ENCODE data around the gene P2RY4. TPM values are rescaled to one million over a fixed set of nuclear protein-coding genes. Genes with fewer than 3 reads are reported as not detected.

Gene P2RY4
- total and polyA plus RNA-seq, 2 of the 8 experiments (the other 6 are each of a cell fraction or from before 2014, with no cell fraction given), result 0.38 TPM; not detected in 1

DNA sequence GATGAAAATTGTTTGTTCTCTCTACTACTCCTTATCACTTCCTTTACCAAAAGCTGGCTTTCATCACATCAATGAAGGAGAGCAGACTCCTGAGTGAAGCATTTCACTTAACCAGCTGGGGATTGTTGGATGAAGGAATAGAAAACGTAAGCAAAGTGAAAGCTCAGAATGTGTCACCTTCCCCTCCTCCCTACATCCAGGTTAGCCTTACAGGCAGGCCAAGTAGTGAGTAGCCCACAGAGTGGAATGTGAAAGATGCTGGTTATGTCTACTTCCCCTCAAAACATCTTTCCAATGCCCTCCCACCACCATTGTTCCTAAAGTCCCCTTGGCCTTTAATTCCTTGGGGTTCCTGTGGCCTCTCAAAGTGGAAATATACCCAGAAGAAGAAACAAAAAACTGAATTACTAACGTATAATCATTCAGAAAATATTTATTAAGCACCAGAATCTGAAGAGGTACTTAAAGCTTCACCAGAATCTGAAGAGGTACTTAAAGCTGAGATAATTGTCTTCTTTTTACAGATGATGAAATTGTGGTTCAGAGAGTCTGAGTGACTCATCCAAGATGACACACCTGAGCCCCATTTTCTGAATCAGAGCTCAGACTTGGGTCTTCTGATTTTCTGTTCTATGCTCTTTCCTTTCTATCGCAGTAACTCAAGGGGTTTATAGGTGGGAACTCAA, 6.5 kb downstream of the P2RY4 start:
- Histone ChIP-seq H2BK20ac (ENCODE audit: low read length) (no peak overlapping the region), H2BK120ac (replicated peaks; ENCODE audit: low read depth, low read length) (no peak overlapping the region), H2BK12ac (ENCODE audit: low read depth, low read length) (no peak overlapping the region), H2BK5ac (ENCODE audit: low read depth, low read length) (no peak overlapping the region), H3K4me1 (replicated peaks in 1 of 4; ENCODE audit: control insufficient read depth in 3 of 4, insufficient read depth in 4 of 4, low read length in 3 of 4) (no peaks in the 10 kb centered on the region), H2BK15ac (ENCODE audit: low read length) (no peak overlapping the region), H3K23me2 (ENCODE audit: low read depth, low read length) (no peaks in the 10 kb centered on the region), H3K36me3 (ENCODE audit: control insufficient read depth in 2 of 4, insufficient read depth in 4 of 4, low read length in 3 of 4) (no peaks in the 10 kb centered on the region), H2AFZ (ENCODE audit: low read length) (no peak overlapping the region), H3K14ac (ENCODE audit: insufficient read length) (no peak overlapping the region), H3K9ac (replicated peaks in 1 of 4; ENCODE audit: extremely low read depth in 1 of 4, low read depth in 3 of 4, low read length in 3 of 4) (no peak overlapping the region), H3K27ac (ENCODE audit: low read depth, low read length) (no peak overlapping the region), H4K91ac (replicated peaks; ENCODE audit: insufficient read length, low read length) (no peak overlapping the region), H3K23ac (ENCODE audit: insufficient read length) (no peak overlapping the region), H4K5ac (ENCODE audit: insufficient read length, low read depth, low read length) (no peak overlapping the region), H3K79me1 (ENCODE audit: low read depth, low read length) (no peaks in the 10 kb centered on the region), H3K18ac (ENCODE audit: extremely low read depth, low read length) (no peak overlapping the region), H3K27me3 (replicated peaks in 1 of 4; ENCODE audit: control insufficient read depth in 3 of 4, extremely low read depth in 1 of 4, insufficient read depth in 3 of 4, low read length in 3 of 4) (no peaks in the 10 kb centered on the region), H2AK5ac (ENCODE audit: low read depth, low read length) (no peak overlapping the region), H3K4me2 (ENCODE audit: insufficient read depth in 1 of 2, low read depth in 2 of 2, low read length in 2 of 2) (no peak overlapping the region), H3K79me2 (ENCODE audit: control insufficient read depth in 1 of 2, insufficient read depth in 2 of 2, low read length in 2 of 2) (no peaks in the 10 kb centered on the region), H4K8ac (ENCODE audit: extremely low read depth, insufficient read depth, low read length) (no peak overlapping the region), H3K56ac (replicated peaks; ENCODE audit: insufficient read length, low read depth, low read length) (no peak overlapping the region), H4K20me1 (replicated peaks in 1 of 2; ENCODE audit: control insufficient read depth in 1 of 2, insufficient read depth in 2 of 2, low read length in 2 of 2) (no peaks in the 10 kb centered on the region), H3K9me3 (ENCODE audit: insufficient read depth in 2 of 2, low read depth in 1 of 2, low read length in 1 of 2) (no peaks in the 10 kb centered on the region), H3K4me3 (ENCODE audit: extremely low read depth in 1 of 4, insufficient read depth in 2 of 4, low read depth in 3 of 4, low read length in 4 of 4) (no peak overlapping the region), H3K4ac (replicated peaks; ENCODE audit: insufficient read length, low read depth, low read length) (no peak overlapping the region)
- DNase-seq (ENCODE audit: low read depth in 1 of 2, low spot score in 2 of 2) (no peak), FAIRE-seq (no peak)
- POLR2A ChIA-PET (ENCODE audit: partially characterized antibody), result no interaction called here
- WGBS, 2 experiments (ENCODE audit: extremely low coverage in 1 of 2, insufficient coverage in 1 of 2, insufficient read length in 1 of 2, insufficient replicate concordance in 2 of 2, low coverage in 1 of 2, low lambda C conversion rate in 2 of 2, missing lambda C conversion rate in 1 of 2), result 85% methylated on average over 3 of the region's 3 CpGs; no CpG with 5 or more reads in 1 of the 2 experiments
- CTCF ChIA-PET (ENCODE audit: partially characterized antibody), result interaction anchor here (0.7 to 2.4 kb wide), 2 partner anchors 9 to 49 kb away, joined by 5 to 9 read pairs; no protein-coding TSS in a partner anchor
- no peak for TF ChIP-seq CBX8 (IDR thresholded peaks at IDR 0.05; ENCODE audit: borderline replicate concordance, low read depth, low read length)
- no peak for TF ChIP-seq NRF1 (IDR thresholded peaks at IDR 0.05; ENCODE audit: low read depth, low read length)
- no peak for TF ChIP-seq EGR1 (IDR thresholded peaks at IDR 0.05; ENCODE audit: borderline replicate concordance, low read depth, low read length)
- no peak for TF ChIP-seq HDAC6 (IDR thresholded peaks at IDR 0.05; ENCODE audit: low read depth, low read length)
- no peak for TF ChIP-seq CREB1 (IDR thresholded peaks at IDR 0.05)
- no peak for TF ChIP-seq PHF8 (conservative IDR thresholded peaks at IDR 0.05; ENCODE audit: low read depth, low read length)
- TF ChIP-seq TBP (IDR thresholded peaks at IDR 0.05; ENCODE audit: low read depth, low read length), result no peak
